ENCODE data around the gene ANGPTL4. TPM values are rescaled to one million over a fixed set of nuclear protein-coding genes. Genes with fewer than 3 reads are reported as not detected.
"Not testable (repeated sequence)": the region's sequence is repeated elsewhere in the genome, so short reads cannot be mapped to it uniquely, and the experiment has no call there.

Gene ANGPTL4
- total RNA-seq, 1 donor from 2014 or later, result 13.2 TPM

DNA sequence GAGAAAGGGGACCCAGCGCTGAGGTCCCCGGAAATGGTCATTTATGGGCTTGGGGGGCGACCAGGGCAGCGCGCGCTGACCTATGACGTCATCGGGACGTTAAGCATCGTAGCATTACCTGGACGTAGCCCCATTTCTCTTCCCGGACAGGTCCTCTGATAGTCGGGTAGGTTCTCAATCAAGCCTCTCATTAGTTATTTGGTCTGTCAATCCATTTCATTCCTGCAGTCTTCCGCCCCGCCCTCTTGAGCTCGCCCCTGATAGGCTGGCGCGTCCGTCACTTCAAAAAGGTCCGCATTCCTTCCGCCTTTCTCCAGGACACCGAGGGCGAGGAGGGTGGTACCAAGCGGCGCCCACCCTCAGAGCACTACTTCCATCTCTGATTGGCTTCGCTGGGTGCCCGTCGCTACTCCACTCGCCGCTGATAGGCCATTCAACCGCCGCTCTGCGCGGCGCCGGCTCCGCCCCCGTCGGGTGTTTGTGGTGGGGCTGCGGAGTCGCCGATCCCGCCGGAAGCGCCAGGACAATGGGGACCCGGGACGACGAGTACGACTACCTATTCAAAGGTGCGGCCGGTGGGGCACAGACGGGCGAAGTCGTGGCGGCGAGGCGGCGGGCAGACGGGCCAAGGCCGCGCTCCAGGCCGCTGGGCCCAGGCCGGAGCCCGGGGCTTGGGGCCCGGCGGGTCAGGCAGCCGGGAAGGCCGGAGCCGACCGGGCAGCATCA is 26.1 kb downstream of the ANGPTL4 start, which contains the start of gene RAB11B:
Gene RAB11B (plus strand): TSS at position 470 of the 726 bp plus-strand sequence. CDS start 57 bp downstream, at position 527.
- DNase-seq (ENCODE audit: low spot score), result peak; percentile 100

DNA sequence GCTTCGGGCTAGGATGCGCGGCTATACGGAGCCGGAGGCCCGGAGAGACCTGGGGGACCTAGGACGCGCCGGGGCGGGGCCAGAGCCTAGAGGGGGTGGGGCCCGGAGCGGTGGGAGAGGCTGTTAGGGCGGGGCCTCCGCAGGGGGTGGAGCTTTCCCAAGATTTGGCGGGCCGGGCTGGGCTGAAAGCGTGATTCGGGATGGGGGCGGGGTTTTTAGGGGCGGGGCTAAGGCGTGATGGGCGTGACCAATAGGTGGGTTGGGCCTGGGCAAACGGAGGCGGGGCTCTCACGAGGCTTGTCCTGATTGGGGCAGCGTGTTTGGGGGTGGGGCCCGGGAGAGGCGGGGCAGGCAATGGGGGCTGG is 26.6 kb downstream of the ANGPTL4 start:
- peak; percentile 97 for DNase-seq (ENCODE audit: low spot score)

DNA sequence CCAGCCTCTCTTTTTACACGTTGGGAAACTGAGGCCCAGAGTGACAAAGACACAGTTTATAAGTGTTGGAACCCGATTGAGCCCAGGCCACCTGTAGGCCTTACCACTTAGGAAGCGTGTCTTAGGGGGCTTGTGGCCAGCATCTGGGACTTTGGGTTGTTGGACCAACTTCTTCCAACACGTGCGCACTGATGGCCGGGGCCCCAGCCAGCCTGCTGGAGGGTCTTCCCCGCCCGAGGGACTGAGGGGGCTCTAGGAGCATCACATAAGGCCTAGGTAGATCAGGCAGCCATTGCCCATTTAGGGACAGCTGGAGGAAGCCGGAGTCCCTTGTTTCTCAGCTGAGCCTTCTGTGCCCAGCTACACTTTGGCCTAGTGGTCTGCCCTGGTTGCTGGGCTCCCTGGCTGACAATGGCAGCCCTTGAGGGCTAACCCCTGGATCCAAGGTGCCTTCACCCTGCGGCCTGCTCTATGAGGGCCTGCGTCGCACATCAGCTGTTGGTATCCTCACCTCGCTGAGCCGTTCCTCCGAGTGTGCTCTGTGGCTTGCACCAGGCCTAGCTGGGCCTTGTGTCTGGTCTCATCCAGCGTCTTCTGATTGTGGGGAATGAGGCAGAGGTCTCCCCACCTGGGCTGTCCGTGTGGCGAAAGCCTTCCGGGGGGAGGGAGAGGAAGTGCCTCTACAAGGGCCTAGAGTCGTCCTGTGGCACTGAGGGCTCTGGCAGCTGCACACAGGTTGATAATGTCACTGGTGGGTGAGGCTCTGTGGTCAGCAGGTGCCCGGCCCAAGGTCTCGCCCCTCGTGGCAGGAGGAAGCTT is 27.5 kb downstream of the ANGPTL4 start:
- DNase-seq (ENCODE audit: low spot score), result no peak

DNA sequence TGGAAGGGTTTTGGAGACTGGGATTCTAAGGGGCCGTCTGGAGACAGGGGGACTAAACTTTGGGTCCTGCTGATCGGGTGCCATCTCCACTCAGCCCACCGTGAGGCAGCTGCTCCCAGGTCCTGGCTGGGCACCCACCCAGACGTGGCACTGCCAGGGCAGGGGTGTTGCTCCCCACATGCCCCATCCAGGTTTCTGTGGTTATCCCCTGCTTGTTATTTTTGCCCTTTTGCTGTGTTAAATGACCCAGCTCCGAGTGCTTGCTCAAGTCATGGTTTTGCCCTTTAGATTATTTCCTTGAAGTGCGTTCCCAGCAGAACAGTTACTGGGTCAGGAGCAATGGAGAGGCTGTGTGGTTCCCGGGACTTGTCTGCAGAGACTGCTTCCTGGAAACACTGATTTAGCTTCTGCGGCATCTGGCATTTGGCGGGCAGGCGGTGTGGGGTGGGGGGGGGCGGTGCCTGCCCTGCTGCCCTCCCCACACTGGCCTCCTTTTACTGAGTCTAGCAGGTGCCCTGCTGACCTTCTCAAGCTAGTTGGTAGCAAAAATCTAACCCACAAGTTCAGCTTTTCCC is 28.1 kb downstream of the ANGPTL4 start:
- no peak for DNase-seq (ENCODE audit: low spot score)

DNA sequence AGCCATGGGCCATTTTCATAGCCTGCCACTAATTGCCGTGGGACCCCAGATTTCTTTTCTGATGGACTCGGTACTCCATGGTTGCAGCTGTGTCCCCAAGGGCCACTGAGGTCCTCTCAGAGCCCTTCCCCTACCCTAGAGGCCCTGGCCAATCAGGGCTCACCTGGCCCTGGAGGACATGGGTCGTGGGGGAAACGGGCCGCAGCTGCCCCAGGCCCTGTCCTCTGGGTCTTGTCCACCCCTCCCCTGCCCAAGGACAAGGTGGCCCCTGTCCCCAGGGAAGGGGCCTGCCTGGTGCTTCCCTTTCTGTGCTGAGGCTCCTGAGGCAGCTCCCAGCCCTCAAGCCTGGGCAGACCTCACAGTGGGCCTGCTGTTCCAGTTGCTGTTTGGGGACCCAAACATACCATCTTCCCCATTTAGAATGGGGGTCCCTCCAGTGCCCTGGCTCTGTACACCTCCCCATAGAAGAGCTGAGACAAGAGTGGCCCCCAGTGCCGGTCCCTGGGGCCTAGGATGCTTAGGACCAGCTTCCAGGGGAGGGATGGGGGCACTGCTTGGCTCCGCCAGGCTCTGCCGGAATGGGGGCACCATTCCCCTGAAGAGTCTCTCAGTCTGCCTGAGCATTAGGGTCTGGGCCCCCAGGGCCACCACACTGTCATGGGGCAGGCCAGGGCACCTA is 29.4 kb downstream of the ANGPTL4 start:
- no peak for DNase-seq (ENCODE audit: low spot score)

DNA sequence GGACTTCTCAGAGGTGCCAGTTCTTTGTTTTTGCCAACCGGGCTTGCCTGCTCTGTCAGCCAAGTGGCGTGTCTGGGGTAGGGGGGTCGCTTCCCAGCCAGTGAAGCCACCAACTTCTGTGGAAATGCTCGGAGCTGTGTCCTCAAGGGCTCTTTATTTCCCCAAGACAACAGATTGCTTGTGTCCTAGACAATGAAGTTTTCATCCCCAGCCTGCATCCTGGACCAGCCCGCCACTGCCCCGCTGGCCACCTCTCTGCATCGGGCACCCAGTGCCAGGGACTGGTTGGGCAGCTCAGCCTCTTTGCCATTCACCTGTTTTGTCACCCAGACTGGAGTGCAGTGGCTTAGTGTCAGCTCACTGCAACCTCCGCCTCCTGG is 29.9 kb downstream of the ANGPTL4 start:
- no peak for DNase-seq (ENCODE audit: low spot score)

DNA sequence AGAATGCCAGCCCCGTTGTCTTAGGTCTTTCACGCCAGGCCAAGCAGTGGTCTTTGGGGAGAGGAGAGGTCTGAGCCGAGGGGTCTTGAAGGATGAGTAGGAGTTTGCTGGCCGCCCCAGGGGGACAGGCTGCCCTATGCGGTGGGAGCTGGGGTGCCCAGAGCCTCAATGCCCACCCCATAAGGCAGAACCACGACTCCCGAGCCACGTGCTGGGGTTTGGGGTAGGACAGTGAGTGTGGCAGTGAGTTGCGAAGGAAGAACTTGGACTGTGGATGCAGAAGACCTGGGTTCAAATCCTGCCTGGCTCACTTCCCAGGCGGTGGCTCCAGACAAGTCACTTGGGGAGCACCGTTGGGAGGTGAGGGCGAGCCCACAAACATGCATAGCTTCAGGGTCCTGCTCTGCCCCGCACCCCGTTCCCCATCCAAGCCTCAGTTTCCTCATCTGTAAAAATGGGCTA is 31.7 kb downstream of the ANGPTL4 start:
- no peak for DNase-seq (ENCODE audit: low spot score)

DNA sequence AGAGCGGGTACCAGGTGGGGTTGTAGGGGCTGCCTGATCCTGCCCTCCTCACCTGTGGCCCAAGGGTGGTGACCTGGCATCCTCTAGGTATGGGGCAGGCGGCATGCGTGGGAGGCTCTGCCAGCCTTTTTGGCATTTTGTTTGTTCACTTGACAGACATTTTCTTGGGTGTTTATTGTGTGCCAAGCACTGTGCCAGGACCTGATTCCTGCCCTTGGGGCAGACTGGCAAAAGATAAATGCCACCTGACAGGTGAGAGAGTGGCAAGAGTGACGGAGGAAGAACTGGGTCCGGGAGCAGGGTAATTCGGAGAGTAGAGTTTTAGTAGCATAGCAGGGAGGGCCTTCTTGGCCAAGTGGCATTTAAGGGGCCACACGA is 32.2 kb downstream of the ANGPTL4 start:
- no peak for DNase-seq (ENCODE audit: low spot score)

DNA sequence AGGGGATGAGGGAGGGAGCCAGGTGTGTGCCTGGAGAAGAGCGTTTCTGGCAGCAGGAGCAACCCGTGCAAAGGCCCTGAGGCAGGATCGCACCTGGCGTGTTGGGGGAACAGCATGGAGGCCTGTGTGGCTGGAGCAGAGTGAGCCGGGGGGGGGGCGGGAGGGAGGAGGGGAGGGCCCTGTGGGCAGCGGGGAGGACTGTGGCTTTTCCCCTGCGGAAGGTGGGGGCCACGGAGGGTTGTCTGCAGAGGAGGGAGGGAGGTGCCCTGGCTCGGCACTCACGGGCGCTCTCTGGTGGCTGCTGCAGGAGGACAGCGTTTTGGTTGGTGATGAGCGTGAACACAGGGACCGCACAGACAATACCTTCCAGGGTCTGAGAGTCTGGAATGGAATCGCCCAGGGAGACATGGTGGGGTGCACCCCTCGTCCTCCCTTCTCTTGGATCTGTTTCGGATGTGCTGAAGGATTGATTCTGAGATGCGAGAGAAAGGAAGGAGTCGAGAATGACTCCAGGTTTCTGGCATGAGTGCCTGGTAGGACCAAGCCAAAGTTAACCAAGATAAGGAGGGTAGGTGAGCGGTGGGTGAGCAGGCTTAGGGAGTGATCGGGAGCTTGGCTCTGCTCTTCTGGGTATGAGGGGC is 32.7 kb downstream of the ANGPTL4 start:
- DNase-seq (ENCODE audit: low spot score), result no peak

DNA sequence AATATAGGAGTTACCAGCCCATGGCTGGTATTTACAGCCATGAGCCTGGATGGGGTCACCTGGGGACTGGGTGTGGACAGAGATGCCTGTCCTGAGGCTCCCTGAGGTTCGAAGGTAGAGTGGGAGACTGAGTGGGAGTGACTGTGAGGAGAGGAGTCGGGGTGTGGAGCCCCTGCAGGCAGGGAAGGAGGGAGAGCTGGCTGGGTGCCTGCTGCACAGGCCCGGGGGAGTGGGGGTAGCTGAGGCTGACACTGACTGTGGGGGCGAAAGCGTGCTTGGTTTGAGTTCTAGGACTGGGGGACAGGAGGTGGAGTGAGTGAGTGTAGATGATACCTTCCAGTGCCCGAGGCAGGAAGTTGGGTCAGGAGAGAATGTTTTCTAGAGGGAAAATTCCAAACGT is 33.3 kb downstream of the ANGPTL4 start:
- no peak for DNase-seq (ENCODE audit: low spot score)

DNA sequence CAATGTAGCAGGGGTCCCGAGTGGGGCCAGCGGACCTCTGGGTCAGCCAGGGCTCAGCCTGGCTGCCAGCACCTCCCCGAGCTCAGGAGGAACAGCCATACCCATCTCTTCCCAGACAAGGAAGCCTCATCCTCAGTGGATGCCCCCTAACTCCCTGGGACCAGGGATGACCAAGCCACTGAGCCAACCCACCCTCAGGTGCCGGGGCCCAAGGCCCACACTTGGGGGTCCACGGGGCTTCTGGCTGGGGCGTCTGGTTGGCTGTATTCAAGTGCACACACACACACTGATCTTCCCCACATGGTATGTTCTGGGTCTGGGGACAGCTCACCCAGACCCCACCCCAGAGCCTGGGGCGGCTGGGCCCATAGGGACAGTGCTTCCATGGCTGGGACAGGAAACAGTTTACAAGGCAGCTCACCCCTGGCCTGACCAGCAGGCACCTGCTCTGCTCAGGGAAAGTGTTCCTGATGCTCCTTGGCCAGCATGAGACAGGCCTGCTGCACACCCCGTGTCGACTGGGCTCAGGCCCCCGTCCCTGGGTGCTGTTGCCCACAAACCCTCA is 33.9 kb downstream of the ANGPTL4 start:
- no peak for DNase-seq (ENCODE audit: low spot score)

DNA sequence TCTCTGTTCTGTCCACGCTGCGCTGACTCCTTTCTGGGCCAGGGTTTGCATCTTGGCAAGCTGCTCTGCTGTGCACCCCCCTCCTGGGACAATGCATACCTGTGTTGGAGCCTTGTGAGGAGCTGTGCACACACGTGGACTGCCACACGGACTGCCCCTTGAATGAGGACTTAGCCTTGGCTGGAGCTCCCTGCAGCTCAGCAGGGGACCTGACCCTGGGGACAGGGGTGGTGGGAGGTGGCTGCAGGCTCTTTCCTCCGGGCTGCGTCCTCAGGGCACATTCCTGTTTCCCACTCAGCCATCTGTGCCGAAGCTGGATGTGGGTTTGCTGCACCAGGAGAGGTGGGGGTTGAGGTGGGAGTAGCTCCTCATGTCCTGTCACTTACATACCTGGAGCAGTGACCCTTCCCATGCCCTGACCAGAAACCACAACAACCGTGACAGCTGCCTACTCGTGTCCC is 34.4 kb downstream of the ANGPTL4 start:
- no peak for DNase-seq (ENCODE audit: low spot score)

DNA sequence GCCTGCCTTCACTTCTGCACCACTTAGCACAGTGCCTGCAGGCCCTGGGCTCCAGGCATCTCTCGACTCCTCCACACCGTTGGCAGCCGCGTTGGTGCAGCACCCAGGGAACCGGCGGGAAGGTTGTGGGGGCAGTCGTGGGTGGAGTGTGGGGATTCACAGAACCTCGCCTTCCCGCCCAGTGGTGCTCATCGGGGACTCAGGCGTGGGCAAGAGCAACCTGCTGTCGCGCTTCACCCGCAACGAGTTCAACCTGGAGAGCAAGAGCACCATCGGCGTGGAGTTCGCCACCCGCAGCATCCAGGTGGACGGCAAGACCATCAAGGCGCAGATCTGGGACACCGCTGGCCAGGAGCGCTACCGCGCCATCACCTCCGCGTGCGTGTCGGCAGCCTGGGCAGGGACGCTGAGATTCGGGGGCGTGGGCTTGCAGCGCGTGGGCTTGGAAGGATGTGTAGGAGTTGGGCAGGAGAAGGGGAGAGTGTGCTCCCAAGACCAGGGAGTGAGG is 35.8 kb downstream of the ANGPTL4 start:
- DNase-seq (ENCODE audit: low spot score), result no peak

DNA sequence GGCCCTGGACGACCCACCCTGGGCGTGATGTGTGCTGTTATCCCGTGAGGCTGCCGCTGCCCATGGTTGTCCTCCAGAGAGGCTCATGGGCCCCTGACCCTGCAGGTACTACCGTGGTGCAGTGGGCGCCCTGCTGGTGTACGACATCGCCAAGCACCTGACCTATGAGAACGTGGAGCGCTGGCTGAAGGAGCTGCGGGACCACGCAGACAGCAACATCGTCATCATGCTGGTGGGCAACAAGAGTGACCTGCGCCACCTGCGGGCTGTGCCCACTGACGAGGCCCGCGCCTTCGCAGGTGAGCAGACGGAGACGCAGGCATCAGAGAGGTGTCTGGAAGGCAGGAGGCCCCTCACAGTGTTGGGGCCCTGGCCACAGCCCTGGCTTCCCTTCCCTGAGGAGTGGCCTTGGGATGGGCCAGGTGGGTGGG is 38.0 kb downstream of the ANGPTL4 start:
- no peak for DNase-seq (ENCODE audit: low spot score)

DNA sequence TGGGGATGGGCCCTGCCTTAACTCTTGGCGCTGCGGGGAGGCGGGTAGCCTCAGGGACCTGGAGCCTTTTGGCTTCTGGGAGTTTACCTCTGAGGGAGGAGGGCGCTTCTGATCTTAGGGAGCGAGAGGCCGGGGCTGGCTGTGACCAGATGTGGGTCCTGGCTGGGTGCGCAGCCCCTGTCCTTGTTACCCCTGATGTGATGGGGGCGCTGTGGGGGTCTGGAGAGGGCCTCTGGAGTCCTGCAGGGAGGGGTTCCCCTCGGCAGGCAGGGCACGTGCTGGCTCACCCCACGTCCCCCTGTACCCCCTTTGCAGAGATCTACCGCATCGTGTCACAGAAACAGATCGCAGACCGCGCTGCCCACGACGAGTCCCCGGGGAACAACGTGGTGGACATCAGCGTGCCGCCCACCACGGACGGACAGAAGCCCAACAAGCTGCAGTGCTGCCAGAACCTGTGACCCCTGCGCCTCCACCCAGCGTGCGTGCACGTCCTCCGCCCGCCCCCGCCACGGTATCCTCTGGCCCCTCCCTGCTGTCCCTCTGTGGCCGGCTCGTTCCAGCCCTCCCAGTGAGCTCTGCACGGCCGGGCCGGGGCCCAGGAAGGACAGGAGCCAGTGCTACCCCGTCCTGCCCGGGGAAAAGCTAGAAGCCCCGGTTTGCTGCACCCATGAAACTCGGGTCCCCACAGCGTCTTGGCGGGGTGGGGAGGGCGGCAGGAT is 39.3 kb downstream of the ANGPTL4 start:
- no peak for DNase-seq (ENCODE audit: low spot score)

DNA sequence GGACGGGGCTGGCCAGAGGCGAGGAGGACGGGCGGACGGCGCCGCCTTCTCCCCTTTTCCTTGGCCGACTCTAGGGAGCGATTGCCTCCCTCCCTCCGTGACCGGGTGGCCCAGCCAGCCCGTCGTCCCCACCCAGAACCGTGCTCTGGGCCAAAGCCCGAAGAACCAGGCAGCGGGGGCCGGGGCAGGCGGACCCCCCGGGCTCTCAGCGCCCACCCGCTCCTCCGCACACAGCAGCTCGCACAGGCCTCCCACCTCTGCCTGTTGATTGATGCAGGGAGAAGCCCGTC is 39.8 kb downstream of the ANGPTL4 start:
- no peak for DNase-seq (ENCODE audit: low spot score)

DNA sequence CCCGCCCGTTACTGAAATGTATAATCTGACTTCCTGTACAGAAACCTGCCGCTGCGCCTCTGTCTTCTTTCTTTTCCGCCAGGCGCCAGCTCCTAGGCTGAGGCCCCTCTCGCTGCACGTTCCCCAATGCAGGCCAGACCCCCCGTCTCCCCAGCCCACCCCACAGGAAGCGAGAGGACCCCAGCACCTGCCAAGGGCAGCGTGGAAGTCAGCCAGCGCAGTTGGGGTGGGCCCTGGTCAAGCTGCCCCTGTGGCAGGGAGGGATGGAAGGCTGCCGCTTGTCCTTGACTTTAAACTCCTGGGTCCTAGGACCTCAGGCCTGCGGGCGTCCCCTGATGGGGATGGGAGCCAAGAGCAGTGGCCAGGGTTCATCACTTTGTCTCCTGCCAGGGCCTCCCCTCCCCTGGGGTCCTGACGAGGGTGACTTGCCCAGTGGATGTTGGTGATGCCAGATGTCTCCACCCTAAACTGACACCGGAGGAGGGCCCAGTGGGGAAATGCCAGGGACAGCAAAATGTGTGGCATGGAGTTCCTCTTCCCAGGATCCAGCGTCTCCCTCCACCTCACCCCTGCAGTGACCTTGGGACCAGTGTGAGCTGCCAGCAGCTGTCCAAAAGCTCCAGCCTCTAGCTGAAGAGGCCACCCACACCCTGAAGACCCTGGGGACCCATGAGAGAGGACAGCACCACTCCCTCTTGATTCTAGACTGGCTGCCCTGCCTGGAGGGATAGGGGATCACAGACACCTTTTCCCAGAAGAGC is 40.6 kb downstream of the ANGPTL4 start:
- DNase-seq (ENCODE audit: low spot score), result no peak

DNA sequence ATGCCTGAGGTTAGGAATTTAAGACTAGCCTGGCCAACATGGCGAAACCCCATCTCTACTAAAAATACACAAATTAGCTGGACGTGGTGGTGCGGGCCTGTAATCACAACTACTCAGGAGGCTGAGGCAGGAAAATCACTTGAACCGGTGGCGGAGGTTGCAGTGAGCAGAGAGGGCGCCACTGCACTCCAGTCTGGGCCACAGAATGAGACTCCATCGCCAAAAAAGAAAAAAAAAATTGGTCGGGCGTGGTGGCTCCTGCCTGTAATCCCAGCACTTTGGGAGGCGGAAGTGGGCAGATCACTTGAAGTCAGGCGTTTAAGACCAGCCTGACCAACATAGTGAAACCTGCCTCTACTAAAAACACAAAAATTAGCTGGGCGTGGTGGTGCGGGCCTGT is 46.8 kb downstream of the ANGPTL4 start:
- not testable (repeated sequence) for DNase-seq (ENCODE audit: low spot score)

DNA sequence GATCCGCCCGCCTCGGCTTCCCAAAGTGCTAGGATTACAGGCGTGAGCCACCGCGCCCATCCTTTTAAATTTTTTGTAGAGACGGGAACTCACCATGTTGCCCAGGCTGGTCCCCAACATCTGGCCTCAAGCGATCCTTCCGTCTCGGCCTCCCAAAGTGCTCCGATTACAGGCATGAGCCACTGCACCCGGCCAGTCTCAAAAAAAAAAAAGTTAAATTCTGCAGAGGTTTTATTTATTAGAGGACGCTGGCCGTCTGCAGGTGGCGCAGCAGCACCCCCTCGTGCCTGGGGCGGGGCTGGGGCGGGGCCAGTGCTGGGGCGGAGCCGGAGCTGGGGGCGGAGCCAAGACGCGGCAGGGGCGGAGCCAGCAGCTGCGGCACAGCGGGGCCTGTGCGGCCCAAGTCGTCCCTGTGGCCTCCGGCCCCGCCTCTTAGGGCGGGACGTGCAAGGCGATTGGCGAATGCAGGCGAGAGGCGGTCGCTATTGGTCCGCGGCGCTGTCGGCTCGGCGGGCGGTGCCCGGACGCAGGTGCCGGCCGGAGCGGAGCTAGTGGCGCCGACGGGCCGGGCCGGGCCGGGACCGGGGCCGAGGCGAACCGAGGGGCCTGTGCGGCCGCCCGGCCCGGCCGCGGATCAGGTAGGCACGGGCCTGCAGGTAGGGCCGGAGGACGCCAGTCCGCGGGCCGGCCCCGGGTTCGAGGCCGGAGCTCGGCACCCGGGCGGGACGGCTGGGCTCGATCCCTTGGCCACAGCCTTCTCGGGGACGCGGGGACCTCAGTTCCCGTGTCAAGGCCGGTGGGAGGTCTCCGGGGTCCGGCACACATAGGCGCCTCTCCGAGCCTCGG is 49.1 kb downstream of the ANGPTL4 start, which contains the start of gene MARCHF2:
Gene MARCHF2 (plus strand): TSS at position 523 of the 846 bp plus-strand sequence. CDS start 8,536 bp downstream, outside the sequence.
- DNase-seq (ENCODE audit: low spot score), result peak; percentile 96

Measured in ureter (tissue), 1 donor.